ENCODE results near the gene MAPKAP1.

MAPKAP1 gene

GRCh38 chr9:125421166-125421565, 285.8 kb downstream of the MAPKAP1 start:
- TF ChIP-seq SIN3A (IDR thresholded peaks at IDR 0.05; ENCODE audit: borderline replicate concordance, insufficient read depth, low read length) (no peak), REST (IDR thresholded peaks at IDR 0.05; ENCODE audit: insufficient read depth in 1 of 2, low read depth in 2 of 2, low read length in 2 of 2) (no peak), POLR2AphosphoS5 (IDR thresholded peaks at IDR 0.05; ENCODE audit: low read depth, low read length) (no peak), TAF1 (IDR thresholded peaks at IDR 0.05; ENCODE audit: borderline replicate concordance, insufficient read depth, low read length) (no peak)

- TF ChIP-seq SIN3A (IDR thresholded peaks at IDR 0.05; ENCODE audit: borderline replicate concordance, insufficient read depth, low read length) (no peak), REST (IDR thresholded peaks at IDR 0.05; ENCODE audit: insufficient read depth in 1 of 2, low read depth in 2 of 2, low read length in 2 of 2) (no peak), POLR2AphosphoS5 (IDR thresholded peaks at IDR 0.05; ENCODE audit: low read depth, low read length) (no peak), FOXP2 (optimal IDR thresholded peaks at IDR 0.05; ENCODE audit: borderline replicate concordance, extremely low read depth, extremely low read length, insufficient read depth) (no peak)
Observed at GRCh38 chr9:125418404-125418803, 288.6 kb downstream of the MAPKAP1 start.

DNA sequence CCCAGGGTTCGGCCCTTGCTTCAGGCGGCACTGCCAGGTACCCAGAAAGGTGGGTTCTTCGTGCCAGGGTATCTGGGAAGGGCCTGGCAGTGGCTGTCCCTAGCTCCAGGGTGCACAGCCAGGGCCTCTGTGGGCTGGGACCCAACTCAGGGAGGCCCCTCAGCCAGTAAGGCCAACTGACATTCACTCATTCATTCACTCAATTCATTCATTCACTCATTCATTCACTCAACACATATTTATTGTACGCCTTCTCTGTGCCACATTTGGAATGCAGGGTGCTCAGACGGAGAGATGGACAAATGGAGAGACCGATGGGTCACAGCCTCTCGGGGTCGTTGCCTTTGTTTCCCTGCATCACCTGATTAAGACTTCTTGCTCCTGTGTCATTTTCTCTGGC, 290.5 kb downstream of the MAPKAP1 start:
- no peak for TF ChIP-seq REST (IDR thresholded peaks at IDR 0.05; ENCODE audit: insufficient read depth in 1 of 2, low read depth in 2 of 2, low read length in 2 of 2)
- no peak for TF ChIP-seq FOXP2 (optimal IDR thresholded peaks at IDR 0.05; ENCODE audit: borderline replicate concordance, extremely low read depth, extremely low read length, insufficient read depth)
- no peak for TF ChIP-seq POLR2AphosphoS5 (IDR thresholded peaks at IDR 0.05; ENCODE audit: low read depth, low read length)
- no peak for TF ChIP-seq SIN3A (IDR thresholded peaks at IDR 0.05; ENCODE audit: borderline replicate concordance, insufficient read depth, low read length)
- TF ChIP-seq TAF1 (IDR thresholded peaks at IDR 0.05; ENCODE audit: borderline replicate concordance, insufficient read depth, low read length): no peak

DNA sequence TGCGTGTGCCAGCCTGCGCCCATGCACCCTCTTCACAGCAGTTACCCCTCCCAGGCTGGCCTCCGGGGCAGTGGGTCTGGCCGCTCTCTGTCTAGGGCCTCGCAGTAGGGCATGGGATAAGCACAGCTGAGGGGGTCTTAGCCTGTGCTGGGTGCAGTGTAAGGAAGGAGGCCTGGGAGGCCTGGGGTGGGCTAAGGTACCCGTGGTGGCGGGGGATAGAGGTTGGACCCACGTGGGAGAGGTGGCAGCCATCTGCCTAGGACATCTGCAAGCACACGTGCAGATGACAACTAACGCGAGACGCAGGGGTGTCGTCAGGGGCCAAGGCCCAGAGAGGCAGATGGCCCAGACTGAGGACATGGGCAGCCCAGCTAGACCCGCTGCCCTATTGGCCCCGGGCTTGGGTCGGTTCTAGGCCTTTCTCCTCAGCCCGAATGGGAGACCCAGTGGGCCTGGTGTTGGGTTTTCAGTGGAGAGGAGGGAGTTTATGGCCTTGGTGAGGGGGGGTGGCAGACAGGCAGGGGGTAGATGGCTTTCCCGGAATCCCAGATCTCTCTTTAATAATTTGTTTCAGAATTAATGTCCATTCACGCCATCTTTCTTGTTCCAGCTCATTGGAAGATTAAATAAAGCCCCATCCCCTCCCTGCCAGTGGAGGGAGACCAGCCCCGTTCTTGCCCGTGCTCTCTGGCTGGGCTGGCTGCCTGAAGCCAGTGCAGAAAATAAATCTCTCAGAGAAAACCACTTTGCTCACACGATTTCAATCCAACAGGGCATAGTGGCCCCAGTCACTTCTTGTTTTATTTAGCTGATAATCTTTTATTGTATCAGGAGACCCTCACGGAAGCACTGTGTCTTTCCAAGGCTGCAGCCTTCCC, 291.2 kb downstream of the MAPKAP1 start:
- TF ChIP-seq TAF1 (IDR thresholded peaks at IDR 0.05; ENCODE audit: borderline replicate concordance, insufficient read depth, low read length) (no peak), SIN3A (IDR thresholded peaks at IDR 0.05; ENCODE audit: borderline replicate concordance, insufficient read depth, low read length) (no peak), REST (IDR thresholded peaks at IDR 0.05; ENCODE audit: insufficient read depth in 1 of 2, low read depth in 2 of 2, low read length in 2 of 2) (no peak), POLR2AphosphoS5 (IDR thresholded peaks at IDR 0.05; ENCODE audit: low read depth, low read length) (no peak), FOXP2 (optimal IDR thresholded peaks at IDR 0.05; ENCODE audit: borderline replicate concordance, extremely low read depth, extremely low read length, insufficient read depth) (no peak)
